Heart left ventricle (tissue), 16 donors: ENCODE data around the gene CCDC47. TPM values are rescaled to one million over a fixed set of nuclear protein-coding genes. Genes with fewer than 3 reads are reported as not detected.

Experiments used
- ATAC-seq, 4 donors: fragments of 200-7000 bp; cut with Tn5 transposase; one replicate each; pipeline ENCODE4 v1.9.1; 2020 to 2022; ENCODE audit warnings: moderate library complexity in 4 of 4, mild to moderate bottlenecking in 3 of 4, moderate number of reproducible peaks in 1 of 4
- DNase-seq, 5 donors: peaks; one replicate each; pipeline ENCODE4 v3.0.0-alpha.2; 2020
- H3K27ac ChIP-seq, 12 donors: fragments of 200-600 bp; sonication (generic) in 4 of 12; one replicate each; pipeline versions ENCODE4 v1.5.0 to v1.8.0; 2016 to 2022; ENCODE audit warnings: mild to moderate bottlenecking in 2 of 12
- H3K27me3 ChIP-seq, 9 donors: fragments of 200-600 bp; sonication (generic) in 2 of 9; one replicate each; pipeline versions ENCODE4 v1.5.1 to v1.8.0; 2016 to 2022; ENCODE audit warnings: mild to moderate bottlenecking in 3 of 9
- H3K36me3 ChIP-seq, 9 donors: fragments of 200-600 bp; sonication (generic) in 2 of 9; one replicate each; pipeline versions ENCODE4 v1.5.0 to v1.8.0; 2018 to 2022; ENCODE audit warnings: mild to moderate bottlenecking in 2 of 9
- H3K4me1 ChIP-seq, 12 donors: fragments of 200-600 bp; sonication (generic) in 4 of 12; one replicate each; pipeline versions ENCODE4 v1.5.0 to v1.8.0; 2016 to 2022; ENCODE audit warnings: mild to moderate bottlenecking in 3 of 12
- H3K4me3 ChIP-seq, 12 donors: fragments of 200-600 bp; sonication (generic) in 4 of 12; one replicate each; pipeline versions ENCODE4 v1.5.0 to v1.8.0; 2017 to 2022; ENCODE audit warnings: mild to moderate bottlenecking in 9 of 12, moderate library complexity in 4 of 12
- H3K9me3 ChIP-seq, 12 donors: fragments of 200-600 bp; sonication (generic) in 4 of 12; one replicate each; pipeline versions ENCODE4 v1.5.0 to v1.8.0; 2016 to 2022; ENCODE audit warnings: mild to moderate bottlenecking in 1 of 12
- POLR2A ChIP-seq, 2 donors: fragments of 450-650 bp; IDR thresholded peaks; one replicate each; pipeline ENCODE4 v1.6.1; 2017; ENCODE audit warnings: antibody characterized with exemption in 2 of 2, mild to moderate bottlenecking in 2 of 2, moderate library complexity in 2 of 2
- WGBS, 4 donors: extraction: QIAGEN DNeasy Blood & Tissue Kit in 2 of 4; methylation state at CpG; one replicate each; pipeline versions ENCODE4 v1.1.5 to v1.1.7; 2013 to 2018; 5-methylcytosine and 5-hydroxymethylcytosine counted together
- intact Hi-C, 10 donors: fragments of 100-400 bp; cut with DNase I; formaldehyde crosslinking; loops; one replicate each; pipeline versions ENCODE4 v1.11.1 to v1.14.2; 2022
- polyA plus RNA-seq, 2 donors: library from polyadenylated mRNA; stranded (reverse); fragments of 200-250 nt; gene quantifications; one replicate each; pipeline ENCODE4 v1.2.3, GENCODE V29; 2013
- total RNA-seq, 9 donors: library from RNA; depleted of rRNA in 2 of 9; stranded (reverse); fragments of >200 nt in 2 of 9; fragmentation: NEBNext Ultra II Directional in 3 of 9; extraction: Animal tissue kit (Norgen Biotek cat#: 25700) in 3 of 9; gene quantifications; one replicate each; pipeline versions ENCODE4 v1.1.0 to v1.2.4, GENCODE V29; 2016 to 2023
- TF ChIP-seq, protein P1 (sequence below), 12 donors: fragments of 200-600 bp; sonication (generic) in 4 of 12; IDR thresholded peaks; one replicate each; pipeline versions ENCODE4 v1.5.0 to v1.8.0; 2018 to 2022; ENCODE audit warnings: antibody characterized with exemption in 12 of 12, mild to moderate bottlenecking in 5 of 12
- donor health status: ischemic (EF 13 %, LVEDD 7.1; RV severe dilation, severe dysfunction).
- donor health status: healthy with polysubstance abuse.
- donor health status: DM: no; HTN: yes; CAD: no.
- donor health status: DM: no; HTN: no; CAD: no.
- donor health status: ischemic (EF 25% LVEDD 6.9; RV normal size, moderate dysfunction).
- donor health status: ischemic (EF 25% LVEDD 5.7; RV mildly dilated, moderate dysfunction).
- donor health status: healthy.
- donor health status: DM: yes; HTN: yes; CAD: no.
- donor health status: ischemic (EF 35%, LVEDD 5.7; RV mildly dilated, moderate dysfunction).
- donor health status: nonischemic (EF 11% LVEDD 7.7; RV severe dilation, severe dysfunction).
- donor health status: DM: yes; HTN: yes; CAD: no.
- donor health status: PGD.
- donor health status: ischemic (EF 29% LVEDD 5.4; RV normal size, mild dysfunction).
- donor health status: nonischemic (EF 23%, LVEDD 6.1; RV moderate dilation, normal function).

Gene CCDC47
- total and polyA plus RNA-seq, 11 donors = 38.4 to 139 (median 84.3) TPM

DNA sequence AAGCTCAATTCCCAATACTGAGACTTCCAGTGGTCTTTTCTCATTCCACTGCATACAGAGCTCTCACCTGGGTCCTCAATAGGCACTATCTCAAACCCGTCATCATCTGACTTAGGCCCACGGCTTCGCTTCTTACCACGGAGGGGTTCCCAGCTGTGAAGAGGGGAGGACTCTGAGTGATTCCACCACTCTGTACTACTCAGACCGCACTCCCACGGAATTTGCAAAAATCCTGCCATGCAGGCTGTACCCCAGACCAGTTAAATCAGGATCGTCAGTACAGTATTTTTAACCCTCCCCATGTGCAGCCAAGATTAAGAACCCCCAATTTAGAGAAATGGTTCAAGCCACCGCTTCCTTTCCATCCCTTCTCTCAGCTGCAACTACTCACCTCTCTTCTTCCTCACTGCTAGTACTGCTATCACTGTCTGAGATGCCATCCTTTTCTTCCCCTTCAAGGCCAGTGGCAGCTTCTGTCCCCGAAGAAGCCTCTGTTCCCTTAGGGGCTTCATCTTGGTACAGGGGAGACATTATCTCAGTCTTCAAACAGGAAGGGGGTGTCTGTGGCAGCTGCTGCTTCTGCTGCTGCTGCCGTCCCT, 47.7 kb upstream of the CCDC47 start:
- ATAC-seq = no peak
- Histone ChIP-seq H3K27me3 (no peaks in the 10 kb centered on the region), H3K27ac (no peak overlapping the region), H3K4me3 (no peak overlapping the region), H3K4me1 (peaks cover 0 to 19% (median 7%) of the 10 kb centered on the region in 12 donors), H3K9me3 (no peaks in the 10 kb centered on the region), H3K36me3 (peaks cover 0 to 99% (median 97%) of the 10 kb centered on the region in 9 donors)
- intact Hi-C loops = loop anchor here in 4 of 10 donors (5.0 to 10.0 kb wide), 3 partner anchors 44 to 684 kb away; partner anchors contain the start of genes CCDC47 (in 2 of the 4), DDX42 (in 2 of the 4), CEP95 (in 1 of the 4) and DDX5 (in 1 of the 4)
- TF ChIP-seq, protein P1, sequence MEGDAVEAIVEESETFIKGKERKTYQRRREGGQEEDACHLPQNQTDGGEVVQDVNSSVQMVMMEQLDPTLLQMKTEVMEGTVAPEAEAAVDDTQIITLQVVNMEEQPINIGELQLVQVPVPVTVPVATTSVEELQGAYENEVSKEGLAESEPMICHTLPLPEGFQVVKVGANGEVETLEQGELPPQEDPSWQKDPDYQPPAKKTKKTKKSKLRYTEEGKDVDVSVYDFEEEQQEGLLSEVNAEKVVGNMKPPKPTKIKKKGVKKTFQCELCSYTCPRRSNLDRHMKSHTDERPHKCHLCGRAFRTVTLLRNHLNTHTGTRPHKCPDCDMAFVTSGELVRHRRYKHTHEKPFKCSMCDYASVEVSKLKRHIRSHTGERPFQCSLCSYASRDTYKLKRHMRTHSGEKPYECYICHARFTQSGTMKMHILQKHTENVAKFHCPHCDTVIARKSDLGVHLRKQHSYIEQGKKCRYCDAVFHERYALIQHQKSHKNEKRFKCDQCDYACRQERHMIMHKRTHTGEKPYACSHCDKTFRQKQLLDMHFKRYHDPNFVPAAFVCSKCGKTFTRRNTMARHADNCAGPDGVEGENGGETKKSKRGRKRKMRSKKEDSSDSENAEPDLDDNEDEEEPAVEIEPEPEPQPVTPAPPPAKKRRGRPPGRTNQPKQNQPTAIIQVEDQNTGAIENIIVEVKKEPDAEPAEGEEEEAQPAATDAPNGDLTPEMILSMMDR (IDR thresholded peaks at IDR 0.05) = no peak
- no peak for TF ChIP-seq POLR2A (IDR thresholded peaks at IDR 0.05)
- WGBS, 4 donors = 83 to 87% (median 85%) methylated on average over 10 of the region's 10 CpGs
- no peak for DNase-seq

DNA sequence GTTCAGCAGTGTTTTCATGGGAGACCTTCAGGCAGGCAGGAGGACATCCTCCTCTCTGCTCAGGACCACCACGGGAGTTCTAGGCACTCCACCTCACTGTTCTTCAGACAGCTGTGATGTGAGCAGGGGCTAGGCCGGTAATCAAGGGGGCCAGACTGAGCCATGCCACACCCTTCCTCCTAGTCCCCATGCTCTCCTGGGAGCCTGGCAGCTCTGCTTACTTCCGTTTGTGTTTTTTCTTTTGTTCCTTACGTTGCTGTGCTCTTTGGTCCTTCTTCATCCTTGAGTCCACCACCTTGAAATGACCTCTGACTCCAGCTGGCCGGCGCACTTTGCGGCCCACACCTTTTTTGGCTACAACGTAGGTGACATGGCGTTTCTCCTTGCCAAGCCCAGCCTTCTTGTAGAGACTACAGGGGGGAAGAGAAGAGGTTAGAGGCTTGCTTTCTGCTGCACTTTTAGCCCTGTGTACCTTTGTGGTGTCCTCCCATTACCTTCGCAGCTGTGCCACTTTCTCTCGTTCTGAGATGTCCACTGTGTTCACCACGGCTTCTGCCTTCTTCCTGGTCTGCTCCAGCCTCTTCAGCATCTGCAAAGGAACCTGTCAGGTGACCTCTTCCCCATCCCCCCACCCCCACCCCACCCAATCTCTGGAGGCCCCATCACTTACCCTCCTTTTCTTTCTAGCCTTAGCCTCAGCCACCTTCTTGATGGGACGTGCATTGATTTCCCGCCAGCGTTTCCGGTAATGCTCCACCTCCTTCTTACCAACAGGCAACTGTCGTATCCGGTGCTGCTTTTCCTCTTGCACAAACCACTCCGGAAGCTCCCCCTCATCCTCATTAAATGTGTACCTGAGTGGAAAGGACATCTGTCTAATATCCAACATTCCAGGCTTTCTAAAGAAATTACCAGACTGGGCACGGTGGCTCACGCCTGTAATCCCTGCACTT, 46.5 kb upstream of the CCDC47 start:
- no peak overlapping the region for H3K4me3 ChIP-seq
- no peaks in the 10 kb centered on the region for H3K27me3 ChIP-seq
- peak overlapping the region in 8 of 12 donors; percentile 13 to 64 (median 44) for H3K27ac ChIP-seq
- TF ChIP-seq POLR2A (IDR thresholded peaks at IDR 0.05) = no peak
- TF ChIP-seq, protein P1 (IDR thresholded peaks at IDR 0.05) = no peak
- H3K4me1 ChIP-seq = peaks cover 0 to 12% (median under 1%) of the 10 kb centered on the region in 12 donors
- H3K36me3 ChIP-seq = peaks cover 0 to 100% (median 100%) of the 10 kb centered on the region in 9 donors
- WGBS, 4 donors = 58 to 67% (median 60%) methylated on average over 21 of the region's 21 CpGs
- peak in 2 of 4 donors; percentile 31 to 71 for ATAC-seq
- intact Hi-C loops = loop anchor here in 6 of 10 donors (5.0 to 10.0 kb wide), 5 partner anchors 43 to 685 kb away; partner anchors contain the start of genes CCDC47 (in 2 of the 6), DDX42 (in 2 of the 6), CEP95 (in 1 of the 6) and DDX5 (in 1 of the 6)
- no peaks in the 10 kb centered on the region for H3K9me3 ChIP-seq
- no peak for DNase-seq

DNA sequence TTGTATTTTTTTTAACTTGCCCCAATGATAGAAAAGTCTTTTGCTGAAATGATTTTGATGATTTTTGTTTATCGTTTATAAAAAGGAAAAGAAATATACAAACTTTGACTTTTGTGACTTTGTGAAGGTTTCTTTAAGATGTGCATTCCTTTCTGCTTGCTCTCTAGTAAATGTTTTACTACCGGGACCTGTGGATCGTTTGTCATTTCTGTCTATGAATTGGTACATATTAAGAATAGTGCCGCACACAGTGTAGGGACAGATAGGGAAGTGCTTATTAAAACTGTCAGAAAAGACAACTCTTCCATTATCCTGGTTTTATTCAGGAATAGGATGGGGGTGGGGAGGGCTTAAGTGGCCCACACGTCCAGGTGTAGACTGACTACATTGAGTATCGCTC, 45.7 kb upstream of the CCDC47 start:
- 72 to 80% (median 78%) methylated on average over 6 of the region's 6 CpGs for WGBS, 4 donors
- H3K27me3 ChIP-seq = no peaks in the 10 kb centered on the region
- peak overlapping the region in 4 of 12 donors; percentile 13 to 64 (median 57) for H3K27ac ChIP-seq
- ATAC-seq (no peak), DNase-seq (no peak)
- no peak overlapping the region for H3K4me3 ChIP-seq
- H3K9me3 ChIP-seq = no peaks in the 10 kb centered on the region
- H3K36me3 ChIP-seq = peaks cover 0 to 100% (median 100%) of the 10 kb centered on the region in 9 donors
- intact Hi-C loops = loop anchor here in 3 of 10 donors (5.0 to 10.0 kb wide), 3 partner anchors 42 to 67 kb away; no protein-coding TSS in a partner anchor
- TF ChIP-seq POLR2A (IDR thresholded peaks at IDR 0.05) = no peak
- TF ChIP-seq, protein P1 (IDR thresholded peaks at IDR 0.05) = no peak
- peaks cover 0 to 12% (median under 1%) of the 10 kb centered on the region in 12 donors for H3K4me1 ChIP-seq
